Liver (tissue), 9 donors: ENCODE measurements around the gene MED22. TPM values are rescaled to one million over a fixed set of nuclear protein-coding genes. Genes with fewer than 3 reads are reported as not detected.

ENCODE experiments used
- DNase-seq: peaks from one replicate; pipeline ENCODE4 v3.0.0-alpha.2; 2017; ENCODE audit warnings: low spot score
- H3K27ac ChIP-seq, 2 donors: one replicate each; pipeline ENCODE4 v1.7.0; 2013; ENCODE audit warnings: inconsistent platforms in 2 of 2, low read length in 2 of 2, control low read depth in 1 of 2, low read depth in 1 of 2, mild to moderate bottlenecking in 1 of 2
- H3K27me3 ChIP-seq, 4 donors: one replicate each; pipeline versions ENCODE4 v1.6.1 to v1.7.0; 2013; ENCODE audit warnings: low read length in 3 of 4, inconsistent platforms in 1 of 4, mild to moderate bottlenecking in 1 of 4, moderate library complexity in 1 of 4; ENCODE audit not compliant: control insufficient read depth in 4 of 4, insufficient read depth in 4 of 4
- H3K36me3 ChIP-seq, 4 donors: one replicate each; pipeline versions ENCODE4 v1.6.1 to v1.7.0; 2013; ENCODE audit warnings: low read length in 3 of 4, mild to moderate bottlenecking in 3 of 4, low read depth in 1 of 4, moderate library complexity in 1 of 4; ENCODE audit not compliant: control insufficient read depth in 4 of 4, insufficient read depth in 3 of 4
- H3K4me1 ChIP-seq, 4 donors: one replicate each; pipeline versions ENCODE4 v1.6.1 to v1.7.0; 2013; ENCODE audit warnings: low read length in 3 of 4, mild to moderate bottlenecking in 3 of 4, moderate library complexity in 1 of 4; ENCODE audit not compliant: control insufficient read depth in 4 of 4, insufficient read depth in 4 of 4
- H3K4me3 ChIP-seq, 3 donors: one replicate each; pipeline versions ENCODE4 v1.6.1 to v1.7.0; 2013; ENCODE audit warnings: low read length in 3 of 3, control low read depth in 1 of 3, low read depth in 1 of 3, mild to moderate bottlenecking in 1 of 3
- H3K9ac ChIP-seq, 2 donors: one replicate each; pipeline ENCODE4 v1.7.0; 2013; ENCODE audit warnings: low read length in 2 of 2, mild to moderate bottlenecking in 2 of 2, moderate library complexity in 2 of 2, control low read depth in 1 of 2, low read depth in 1 of 2
- H3K9me3 ChIP-seq, 4 donors: one replicate each; pipeline versions ENCODE4 v1.6.1 to v1.7.0; 2013; ENCODE audit warnings: low read length in 3 of 4; ENCODE audit not compliant: control insufficient read depth in 4 of 4
- ATF3 ChIP-seq: IDR thresholded peaks from 2 replicates; pipeline ENCODE4 v1.6.1; 2016; ENCODE audit warnings: antibody characterized with exemption
- CTCF ChIP-seq: fragments of 150-350 bp; IDR thresholded peaks from 2 replicates; pipeline ENCODE4 v1.5.1; 2017; ENCODE audit warnings: improper control_type of control experiment, low read depth, low read length; ENCODE audit not compliant: missing input control
- EGR1 ChIP-seq, 2 donors: IDR thresholded peaks; 2 replicates each; pipeline ENCODE4 v1.6.1; 2016 to 2018; ENCODE audit warnings: antibody characterized with exemption in 2 of 2, low read depth in 2 of 2
- FOXA1 ChIP-seq: IDR thresholded peaks from 2 replicates; pipeline ENCODE4 v1.6.1; 2016; ENCODE audit warnings: antibody characterized with exemption
- GABPA ChIP-seq, 2 donors: IDR thresholded peaks in 1 of 2; conservative IDR thresholded peaks in 1 of 2; 2 replicates each; pipeline ENCODE4 v1.6.1; 2016; ENCODE audit warnings: antibody characterized with exemption in 2 of 2, mild to moderate bottlenecking in 1 of 2, moderate library complexity in 1 of 2
- MAX ChIP-seq: IDR thresholded peaks from 2 replicates; pipeline ENCODE4 v1.6.1; 2016; ENCODE audit warnings: antibody characterized with exemption
- RAD21 ChIP-seq, 2 donors: IDR thresholded peaks; 2 replicates each; pipeline ENCODE4 v1.6.1; 2016; ENCODE audit warnings: antibody characterized with exemption in 2 of 2, mild to moderate bottlenecking in 2 of 2
- TAF1 ChIP-seq: conservative IDR thresholded peaks from 2 replicates; pipeline ENCODE4 v1.6.1; 2016; ENCODE audit warnings: antibody characterized with exemption, mild to moderate bottlenecking
- YY1 ChIP-seq: IDR thresholded peaks from 2 replicates; pipeline ENCODE4 v1.6.1; 2016; ENCODE audit warnings: antibody characterized with exemption, mild to moderate bottlenecking
- ZBTB33 ChIP-seq: IDR thresholded peaks from 2 replicates; pipeline ENCODE4 v1.6.1; 2016; ENCODE audit warnings: antibody characterized with exemption
- WGBS: extraction: QIAGEN DNeasy Blood & Tissue Kit; methylation state at CpG from one replicate; pipeline ENCODE4 v1.1.7; 2013; 5-methylcytosine and 5-hydroxymethylcytosine counted together
- polyA plus RNA-seq, 2 donors: library from polyadenylated mRNA; stranded (reverse) in 1 of 2; unstranded in 1 of 2; fragments of 200-250 nt in 1 of 2; fragments of >200 nt in 1 of 2; fragmentation: Nextera tagmentation in 1 of 2; extraction: Ambion mirVana in 1 of 2; gene quantifications; one replicate each; pipeline versions ENCODE4 v1.2.1 to v1.2.3, GENCODE V29; 2013 to 2015
- total RNA-seq, 2 donors: library from RNA; depleted of rRNA; stranded (reverse); fragments of >200 nt; gene quantifications; one replicate each; pipeline ENCODE4 v1.2.3, GENCODE V29; 2014
- TF ChIP-seq, protein P1 (sequence below): IDR thresholded peaks from 2 replicates; pipeline ENCODE4 v1.6.1; 2016; ENCODE audit warnings: antibody characterized with exemption, mild to moderate bottlenecking
- donor health status: healthy.
- donor health status: healthy.
- donor health status: healthy.
- donor health status: healthy.
- donor health status: healthy.

Gene MED22
- total and polyA plus RNA-seq, 4 donors = 3.1 to 10.3 (median 9.9) TPM

GRCh38 chr9:133359399-133360175 lies 11.7 kb upstream of the MED22 start (continued):
- no peak for TF ChIP-seq MAX

DNA sequence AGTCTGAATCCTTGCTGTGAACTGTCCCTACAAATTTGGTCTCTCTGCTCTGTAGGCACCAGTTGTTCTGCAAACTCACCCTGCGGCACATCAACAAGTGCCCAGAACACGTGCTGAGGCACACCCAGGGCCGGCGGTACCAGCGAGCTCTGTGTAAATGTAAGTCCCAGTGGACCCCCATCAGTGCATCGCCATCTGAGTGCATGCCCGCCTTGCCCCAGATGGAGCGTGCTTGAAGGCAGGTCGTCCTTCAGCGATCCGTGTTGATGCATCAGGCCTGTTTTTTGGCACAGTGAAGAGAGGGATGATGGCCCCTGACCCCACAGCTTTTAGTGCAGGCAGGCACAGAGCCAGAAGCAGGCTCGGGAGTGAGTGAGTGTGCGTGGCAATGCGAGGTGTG lies 9.7 kb upstream of the MED22 start:
- TF ChIP-seq ATF3 (no peak), CTCF (no peak), GABPA (IDR thresholded peaks at IDR 0.05 in 1 of 2, conservative IDR thresholded peaks at IDR 0.05 in 1 of 2) (no peak), TAF1 (no peak), FOXA1 (no peak), RAD21 (IDR thresholded peaks at IDR 0.05) (no peak), YY1 (no peak), ZBTB33 (no peak), MAX (no peak), EGR1 (IDR thresholded peaks at IDR 0.05; ENCODE audit: low read depth in 2 of 2) (no peak)
- TF ChIP-seq, protein P1, sequence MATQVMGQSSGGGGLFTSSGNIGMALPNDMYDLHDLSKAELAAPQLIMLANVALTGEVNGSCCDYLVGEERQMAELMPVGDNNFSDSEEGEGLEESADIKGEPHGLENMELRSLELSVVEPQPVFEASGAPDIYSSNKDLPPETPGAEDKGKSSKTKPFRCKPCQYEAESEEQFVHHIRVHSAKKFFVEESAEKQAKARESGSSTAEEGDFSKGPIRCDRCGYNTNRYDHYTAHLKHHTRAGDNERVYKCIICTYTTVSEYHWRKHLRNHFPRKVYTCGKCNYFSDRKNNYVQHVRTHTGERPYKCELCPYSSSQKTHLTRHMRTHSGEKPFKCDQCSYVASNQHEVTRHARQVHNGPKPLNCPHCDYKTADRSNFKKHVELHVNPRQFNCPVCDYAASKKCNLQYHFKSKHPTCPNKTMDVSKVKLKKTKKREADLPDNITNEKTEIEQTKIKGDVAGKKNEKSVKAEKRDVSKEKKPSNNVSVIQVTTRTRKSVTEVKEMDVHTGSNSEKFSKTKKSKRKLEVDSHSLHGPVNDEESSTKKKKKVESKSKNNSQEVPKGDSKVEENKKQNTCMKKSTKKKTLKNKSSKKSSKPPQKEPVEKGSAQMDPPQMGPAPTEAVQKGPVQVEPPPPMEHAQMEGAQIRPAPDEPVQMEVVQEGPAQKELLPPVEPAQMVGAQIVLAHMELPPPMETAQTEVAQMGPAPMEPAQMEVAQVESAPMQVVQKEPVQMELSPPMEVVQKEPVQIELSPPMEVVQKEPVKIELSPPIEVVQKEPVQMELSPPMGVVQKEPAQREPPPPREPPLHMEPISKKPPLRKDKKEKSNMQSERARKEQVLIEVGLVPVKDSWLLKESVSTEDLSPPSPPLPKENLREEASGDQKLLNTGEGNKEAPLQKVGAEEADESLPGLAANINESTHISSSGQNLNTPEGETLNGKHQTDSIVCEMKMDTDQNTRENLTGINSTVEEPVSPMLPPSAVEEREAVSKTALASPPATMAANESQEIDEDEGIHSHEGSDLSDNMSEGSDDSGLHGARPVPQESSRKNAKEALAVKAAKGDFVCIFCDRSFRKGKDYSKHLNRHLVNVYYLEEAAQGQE = no peak
- no peaks in the 10 kb centered on the region for H3K27me3 ChIP-seq
- H3K9ac ChIP-seq = no peak overlapping the region
- H3K9me3 ChIP-seq = no peaks in the 10 kb centered on the region
- peaks cover 8 to 37% (median 23%) of the 10 kb centered on the region in 4 donors for H3K36me3 ChIP-seq
- peaks cover 9 to 54% (median 32%) of the 10 kb centered on the region in 4 donors for H3K4me1 ChIP-seq
- WGBS = 85% methylated on average over 14 of the region's 14 CpGs
- DNase-seq = no peak
- no peak overlapping the region for H3K4me3 ChIP-seq
- no peak overlapping the region for H3K27ac ChIP-seq
